CD4-positive, alpha-beta T cell treated with Interleukin-17A for 1 hour (primary cell): Measurements from ENCODE around the gene SFRP5.

Experiments used
- DNase-seq: peaks from one replicate; pipeline ENCODE4 v3.0.0-alpha.2; 2020

The SFRP5 gene

DNA sequence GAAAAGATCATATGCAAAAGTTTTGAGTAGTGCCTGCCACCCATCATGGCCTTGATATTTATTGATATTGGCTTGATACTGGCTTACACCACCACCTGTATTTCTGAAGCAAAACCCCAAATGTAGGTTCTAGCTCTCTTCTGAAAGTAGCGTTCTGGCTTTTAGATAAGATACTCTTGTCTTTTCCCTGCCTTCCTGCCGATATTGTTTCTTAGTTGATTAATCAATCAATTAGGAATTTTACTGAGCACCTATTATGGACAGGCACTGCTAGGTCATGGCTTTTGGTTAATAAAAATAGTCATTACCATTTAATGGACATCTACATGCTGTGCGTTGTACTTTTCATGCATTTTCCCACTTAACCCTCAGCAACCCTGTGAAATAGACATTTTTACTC is 7.9 kb downstream of the SFRP5 start:
- DNase-seq = no peak

DNA sequence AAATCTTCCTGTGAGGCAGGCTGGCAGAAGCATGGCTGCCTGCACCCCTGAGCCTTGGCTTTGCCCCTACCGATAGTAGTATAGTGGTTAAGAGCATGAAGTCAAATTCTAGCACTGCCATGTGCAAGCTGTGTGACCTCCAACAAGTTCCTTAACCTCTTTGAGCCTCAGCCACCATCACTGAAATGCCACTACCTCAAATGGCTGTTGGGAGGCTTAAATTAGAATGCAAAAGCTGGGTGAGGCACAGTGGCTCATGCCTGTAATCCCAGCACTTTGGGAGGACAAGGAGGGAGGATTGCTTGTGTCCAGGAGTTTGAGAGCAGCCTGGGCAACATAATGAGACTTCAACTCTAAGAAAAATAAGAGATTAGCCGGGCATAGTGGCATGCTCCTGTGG is 8.4 kb downstream of the SFRP5 start:
- no peak for DNase-seq

DNA sequence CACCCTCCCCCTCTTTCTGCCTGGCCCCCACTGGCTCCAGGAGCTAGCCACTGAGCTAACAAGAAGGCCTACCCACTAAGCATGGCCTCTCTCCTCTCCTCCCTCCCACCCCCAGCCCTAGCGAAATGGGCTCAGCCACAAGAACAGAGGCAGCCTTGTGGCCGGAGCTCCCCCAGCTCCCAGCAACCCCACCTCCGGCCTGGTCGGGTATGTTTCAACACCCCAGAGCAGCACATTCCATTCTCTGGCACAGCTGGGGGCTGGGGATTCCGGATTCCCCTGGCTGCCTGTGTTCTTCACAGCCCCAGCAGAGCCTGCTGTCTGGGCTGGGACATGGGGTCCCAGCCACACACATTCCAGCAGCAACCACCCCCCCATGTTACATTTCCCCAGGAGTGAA is 9.0 kb downstream of the SFRP5 start:
- no peak for DNase-seq

DNA sequence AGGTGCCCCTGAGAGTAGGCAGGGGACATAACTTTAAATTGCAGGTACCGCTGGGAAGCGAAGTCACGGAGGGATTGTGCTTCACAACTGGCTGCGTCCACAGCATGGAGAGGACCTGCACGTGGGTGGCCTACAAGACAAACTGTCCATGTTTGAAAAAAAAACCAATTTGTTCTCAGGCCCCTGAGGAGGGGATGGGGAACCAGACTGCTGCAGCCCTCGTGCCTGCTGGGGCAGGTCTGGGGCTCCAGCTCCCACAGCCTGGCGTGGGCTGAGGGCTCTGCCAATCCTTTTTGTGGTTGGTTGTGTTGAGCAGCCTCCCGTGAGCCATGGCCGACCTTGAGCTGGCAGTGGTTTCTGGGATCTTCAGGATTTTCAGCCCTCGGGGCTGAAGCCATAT is 9.7 kb downstream of the SFRP5 start:
- DNase-seq = no peak

DNA sequence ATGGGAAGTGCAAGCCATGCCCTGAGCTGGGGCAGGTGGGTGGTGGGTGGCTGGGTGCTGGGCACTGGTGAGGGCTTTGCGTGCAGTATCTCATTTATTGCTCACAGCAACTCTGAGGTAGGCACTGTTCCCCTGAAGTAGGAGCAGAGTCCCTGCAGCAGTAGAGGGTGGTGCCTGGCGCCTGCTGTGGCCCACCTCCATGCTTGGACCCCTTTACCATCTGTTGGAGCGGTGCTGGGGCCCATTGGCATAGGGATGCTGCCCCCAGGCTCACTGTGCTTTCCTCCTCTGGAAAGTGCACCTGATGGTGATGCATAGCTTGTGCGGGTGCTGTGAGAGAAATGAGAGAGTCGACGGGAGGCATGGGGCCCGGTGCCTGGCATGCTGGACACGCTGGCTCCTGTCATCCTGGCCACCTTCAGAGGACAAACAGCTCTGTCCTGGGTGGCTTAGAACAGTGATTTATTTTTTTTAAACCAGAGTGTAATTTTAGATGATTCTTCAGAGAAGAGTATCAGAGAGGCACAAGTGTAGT is 10.4 kb downstream of the SFRP5 start:
- DNase-seq = no peak

DNA sequence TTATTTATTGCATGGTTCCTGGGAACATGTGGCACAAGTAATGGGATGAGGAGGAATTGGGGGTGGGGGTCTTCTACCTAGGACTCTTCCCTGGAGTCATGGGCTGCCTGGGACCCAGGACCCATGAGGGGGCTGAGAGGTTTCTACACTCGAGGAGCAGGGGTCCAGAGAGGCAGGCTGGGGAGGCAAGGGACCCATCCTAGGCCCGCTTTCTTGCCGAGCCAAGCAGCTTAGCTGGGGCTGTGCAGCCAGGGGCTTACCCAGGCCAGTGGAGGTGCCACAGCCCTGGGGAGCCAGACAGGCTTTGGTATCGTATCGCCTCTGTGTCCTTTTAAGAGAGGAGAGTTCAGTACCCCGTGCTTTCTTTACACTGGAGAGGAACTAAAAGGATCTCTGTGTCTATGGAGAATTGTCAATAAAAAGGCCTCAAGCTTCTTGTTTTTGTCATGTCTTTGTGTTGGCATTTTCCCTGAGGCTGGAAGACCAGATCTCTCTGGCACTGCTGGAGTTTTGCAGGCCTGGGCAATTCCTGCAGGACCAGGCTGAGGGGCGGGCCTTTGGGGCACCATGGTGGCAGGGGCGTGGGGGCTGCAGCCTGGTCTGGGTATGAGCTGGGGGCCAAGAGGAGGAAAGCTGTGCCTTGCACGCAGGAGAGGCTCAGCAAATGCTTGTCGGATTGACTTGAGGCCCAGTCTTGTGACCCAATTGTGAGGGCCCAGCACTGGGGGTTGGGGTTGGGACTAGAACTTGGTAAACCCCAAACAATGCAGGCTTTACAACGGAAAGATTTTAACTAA is 11.1 kb downstream of the SFRP5 start:
- DNase-seq = no peak

DNA sequence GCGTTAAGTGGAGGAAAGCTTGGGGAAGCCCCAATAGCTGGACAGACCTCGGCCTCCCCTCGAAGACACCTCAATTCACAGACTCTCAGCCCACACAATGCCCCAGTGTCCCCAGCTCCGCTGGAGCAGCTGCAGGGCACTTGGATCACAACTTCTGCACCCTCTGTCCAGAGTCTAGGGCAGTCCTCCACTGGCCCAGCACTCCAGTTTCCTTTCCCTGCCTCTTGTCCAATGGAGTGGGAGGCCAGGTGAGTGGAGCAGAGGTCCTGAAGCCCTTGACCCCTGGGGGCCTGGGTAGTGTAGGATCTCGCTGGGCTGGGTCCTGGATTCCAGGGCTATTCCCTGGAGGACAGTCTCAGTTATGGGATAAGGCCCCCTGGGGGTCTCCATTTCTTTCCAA is 11.9 kb downstream of the SFRP5 start:
- DNase-seq = no peak

DNA sequence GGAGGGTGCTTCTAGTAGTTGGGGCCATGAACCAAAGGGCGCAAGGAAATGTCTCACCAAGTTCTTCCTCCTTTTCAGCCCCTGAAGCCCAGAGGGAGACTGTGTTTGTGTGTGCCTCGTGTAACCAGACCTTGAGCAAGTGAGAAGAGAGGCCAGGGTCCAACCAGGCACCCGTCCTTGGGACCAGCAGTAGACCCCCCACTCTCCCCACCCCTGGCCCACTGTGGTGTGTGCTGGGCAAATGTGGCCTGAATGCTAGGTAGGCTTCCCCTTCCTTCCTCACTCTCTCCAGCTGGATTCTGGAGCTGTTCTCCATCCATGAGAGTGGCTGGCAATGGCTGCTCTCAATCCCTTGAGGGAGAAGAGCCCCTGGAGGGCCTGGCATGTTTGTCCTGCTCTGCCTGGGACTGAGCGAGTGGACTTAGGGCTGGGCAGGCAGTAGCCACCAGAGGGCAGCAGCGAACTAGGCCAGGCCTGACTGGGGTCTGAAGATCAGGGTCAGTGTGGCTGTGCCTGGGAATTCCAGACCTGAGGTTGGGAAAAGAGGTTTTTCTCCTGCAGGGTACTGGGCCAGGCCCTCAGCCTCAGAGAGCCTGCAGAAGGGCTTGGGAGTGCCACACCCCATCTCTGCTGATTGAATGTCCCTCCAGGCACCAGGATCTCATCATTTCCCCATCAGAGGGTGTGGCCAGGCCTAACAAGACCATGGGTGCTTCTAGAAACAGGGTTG is 12.5 kb downstream of the SFRP5 start:
- peak; percentile 45 for DNase-seq

DNA sequence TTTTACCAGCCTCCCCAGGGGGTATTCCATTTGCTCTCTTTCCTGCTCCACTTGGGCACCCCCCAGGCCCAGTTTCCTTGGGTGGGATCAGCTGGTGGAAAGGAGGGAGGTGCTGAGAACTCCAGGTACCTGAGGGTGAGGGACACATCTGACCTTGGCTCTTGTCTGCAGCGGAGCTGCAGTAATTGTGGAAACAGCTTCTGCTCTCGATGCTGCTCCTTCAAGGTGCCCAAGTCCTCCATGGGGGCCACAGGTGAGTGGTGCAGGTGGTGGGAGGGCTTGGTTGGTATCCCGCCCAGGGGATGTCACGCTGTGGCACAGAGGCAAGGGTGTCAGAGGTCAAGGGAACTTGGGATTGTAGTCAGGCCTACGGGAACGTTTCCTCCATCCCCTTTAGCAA is 14.3 kb downstream of the SFRP5 start:
- DNase-seq = no peak

DNA sequence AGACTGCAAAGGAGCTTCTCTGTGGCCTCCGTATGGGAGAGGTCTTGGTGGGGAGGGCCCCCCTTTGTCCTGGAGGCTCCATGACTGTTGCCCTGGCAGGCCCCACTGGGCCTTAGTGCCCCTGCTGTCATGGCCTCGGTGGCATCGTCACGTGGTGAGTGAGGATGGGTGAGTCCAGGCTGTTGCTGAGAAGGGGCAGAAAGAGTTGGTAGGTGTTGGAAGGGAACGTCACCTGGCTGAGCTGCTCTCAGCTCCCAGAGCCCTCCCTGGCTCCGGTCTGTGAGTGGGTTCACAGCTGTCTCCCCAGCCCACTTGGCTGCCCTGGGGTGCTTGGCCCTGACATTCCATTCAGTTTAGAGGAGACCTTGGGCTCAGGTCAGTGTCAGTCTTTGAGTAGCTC is 16.1 kb downstream of the SFRP5 start:
- no peak for DNase-seq

DNA sequence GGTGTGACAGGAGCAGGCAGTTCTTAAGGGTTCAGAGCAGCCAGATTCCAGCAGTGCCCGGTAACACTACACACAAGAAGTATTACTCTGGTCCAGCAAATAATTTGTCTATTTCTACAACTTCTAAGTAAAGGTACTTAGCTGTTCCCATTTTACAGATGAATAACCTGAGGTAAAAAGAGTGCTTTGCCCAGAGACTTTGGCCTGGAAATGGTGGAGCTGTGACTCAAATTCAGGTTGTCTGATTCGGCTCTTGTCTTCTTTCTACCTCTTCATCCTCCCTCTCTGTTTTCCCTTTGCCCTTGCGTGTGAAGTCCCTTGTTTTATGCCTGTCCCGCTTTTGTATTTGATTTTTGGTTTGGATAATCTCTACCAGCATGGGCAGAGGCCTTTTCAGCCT is 17.1 kb downstream of the SFRP5 start:
- DNase-seq = no peak

DNA sequence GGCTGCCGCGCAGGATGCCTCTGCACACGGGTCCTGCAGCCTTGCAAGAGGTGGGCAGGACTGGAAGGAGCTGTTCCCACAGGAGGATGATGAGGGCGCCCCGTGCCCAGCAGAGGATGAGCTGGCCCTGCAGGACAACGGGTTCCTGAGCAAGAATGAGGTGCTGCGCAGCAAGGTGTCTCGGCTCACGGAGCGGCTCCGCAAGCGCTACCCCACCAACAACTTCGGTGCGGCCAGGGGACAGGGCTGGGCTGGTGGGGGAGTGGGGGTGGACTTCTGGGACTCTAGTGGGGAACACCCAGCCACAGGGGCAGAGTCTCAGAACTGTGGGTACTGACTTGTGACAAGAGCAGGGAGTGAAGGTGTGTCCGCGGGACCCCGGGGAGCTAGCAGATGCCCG is 18.8 kb downstream of the SFRP5 start:
- DNase-seq = no peak

DNA sequence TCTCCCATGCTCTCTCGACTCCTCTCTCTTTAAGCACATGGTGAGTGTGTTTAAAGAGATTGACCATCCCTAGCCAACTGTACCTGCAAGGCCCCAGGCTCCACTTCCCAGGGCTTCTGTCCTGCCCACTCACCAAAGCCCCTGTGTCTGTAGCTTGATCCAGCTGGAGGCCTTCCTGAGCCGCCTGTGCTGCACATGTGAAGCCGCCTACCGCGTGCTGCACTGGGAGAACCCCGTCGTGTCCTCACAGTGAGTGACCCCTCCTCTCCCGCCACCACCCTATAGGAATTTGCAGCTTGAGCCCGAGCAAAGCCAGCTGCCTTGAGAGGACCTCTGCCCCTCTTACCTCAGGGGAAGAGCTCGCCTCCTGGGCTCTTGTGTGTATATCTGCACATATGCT is 23.7 kb downstream of the SFRP5 start:
- DNase-seq = no peak

DNA sequence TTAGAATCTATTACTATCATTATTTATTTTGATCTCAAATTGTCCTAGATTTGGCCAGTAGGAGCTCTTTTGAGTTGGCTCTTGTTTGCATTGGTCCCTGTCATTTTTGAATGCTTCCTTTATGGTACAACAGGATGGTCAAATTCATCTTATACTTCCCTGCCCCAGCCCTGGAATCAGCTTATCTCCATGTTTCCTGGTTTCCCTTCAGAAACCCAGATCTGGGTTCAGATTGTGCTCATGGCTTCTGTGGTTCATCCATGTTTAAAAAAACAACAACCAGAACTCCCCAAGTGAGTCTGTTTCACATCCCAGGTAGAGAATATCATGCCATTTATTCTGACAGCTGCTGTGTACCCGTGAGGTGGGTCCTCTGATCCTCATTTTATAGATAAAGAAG is 24.2 kb downstream of the SFRP5 start:
- DNase-seq = no peak

DNA sequence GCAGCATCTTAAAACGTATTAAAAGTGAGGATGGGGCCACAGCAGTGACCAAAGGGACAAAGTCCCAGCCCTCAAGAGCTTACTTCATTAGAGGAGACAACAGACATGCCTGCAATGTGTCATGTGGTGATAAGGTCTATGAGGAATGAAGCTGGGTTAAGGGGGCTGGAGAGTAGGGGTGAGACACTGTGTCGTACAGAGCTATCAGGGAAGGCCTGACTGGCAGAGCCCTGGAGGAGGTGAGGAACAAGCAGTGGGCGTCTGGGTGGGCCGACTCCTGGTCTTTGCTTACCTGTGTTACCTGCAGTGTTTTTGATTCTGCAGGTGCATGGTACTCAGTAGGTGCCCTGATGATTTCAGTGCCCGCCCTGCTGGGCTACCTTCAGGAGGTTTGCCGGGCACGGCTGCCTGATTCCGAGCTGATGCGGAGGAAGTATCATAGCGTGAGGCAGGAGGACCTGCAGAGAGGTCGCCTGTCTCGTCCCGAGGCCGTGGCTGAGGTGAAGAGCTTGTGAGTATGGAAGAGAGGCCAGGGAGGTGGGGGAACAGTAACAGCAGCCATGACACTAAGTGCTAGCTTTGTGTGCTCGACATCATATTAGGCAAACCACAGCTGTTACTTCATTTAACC is 27.3 kb downstream of the SFRP5 start:
- DNase-seq = no peak

DNA sequence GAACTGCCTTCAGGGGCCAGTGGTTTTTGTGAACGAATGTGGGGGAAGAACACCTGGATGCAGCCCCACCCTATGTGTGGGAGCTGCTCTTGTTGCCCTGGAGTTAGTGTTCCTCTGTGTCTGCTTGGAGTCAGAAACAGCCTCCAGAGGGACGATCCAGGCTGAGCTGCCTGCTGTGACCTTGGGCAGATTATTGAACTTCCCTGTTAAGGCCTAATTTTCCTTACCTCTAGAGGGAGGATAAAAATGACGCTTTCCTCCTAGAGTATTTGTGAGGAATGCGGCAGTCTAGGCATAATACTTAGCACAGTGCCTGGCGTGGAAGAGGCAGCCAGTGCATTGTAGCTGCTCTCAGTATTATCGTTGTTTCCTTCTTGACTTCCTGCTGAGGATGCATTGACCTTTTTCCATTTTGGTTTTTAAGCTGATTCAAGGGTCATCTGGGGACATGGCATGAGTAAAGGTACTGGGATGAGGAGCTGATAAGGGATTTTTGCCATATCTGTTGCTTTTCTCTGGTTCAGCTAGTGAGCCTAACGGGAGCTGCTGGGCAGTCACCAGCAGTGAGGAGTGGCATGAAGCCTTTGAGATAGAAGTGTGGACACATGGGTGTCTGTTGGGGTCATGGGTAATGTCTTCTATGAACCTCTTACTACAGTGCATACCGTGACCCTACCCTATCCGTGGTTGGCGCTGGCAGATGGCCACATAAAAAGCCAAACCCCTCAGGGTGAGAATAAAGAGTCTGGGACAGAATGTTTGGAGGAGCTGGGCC is 28.4 kb downstream of the SFRP5 start:
- DNase-seq = no peak

DNA sequence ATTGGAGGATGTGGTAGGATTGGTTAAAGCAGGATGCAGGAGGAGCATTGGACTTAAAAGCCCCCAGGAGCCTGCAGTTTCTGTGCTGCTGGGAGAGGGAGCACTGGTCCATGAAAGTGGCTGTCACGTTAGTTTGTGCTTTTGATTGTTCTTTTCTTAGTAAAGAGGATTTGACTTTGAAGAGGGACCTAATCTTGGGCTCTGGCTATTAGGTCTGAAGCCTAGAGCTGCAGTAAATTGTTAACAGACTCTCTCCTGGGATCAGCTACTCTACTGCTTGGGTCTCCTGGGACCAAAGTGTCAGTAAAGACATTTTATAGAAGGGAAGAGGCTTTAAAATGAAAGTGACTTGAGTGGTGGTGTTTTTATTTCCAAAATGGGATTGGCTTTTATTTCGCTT is 31.2 kb downstream of the SFRP5 start:
- DNase-seq = no peak

DNA sequence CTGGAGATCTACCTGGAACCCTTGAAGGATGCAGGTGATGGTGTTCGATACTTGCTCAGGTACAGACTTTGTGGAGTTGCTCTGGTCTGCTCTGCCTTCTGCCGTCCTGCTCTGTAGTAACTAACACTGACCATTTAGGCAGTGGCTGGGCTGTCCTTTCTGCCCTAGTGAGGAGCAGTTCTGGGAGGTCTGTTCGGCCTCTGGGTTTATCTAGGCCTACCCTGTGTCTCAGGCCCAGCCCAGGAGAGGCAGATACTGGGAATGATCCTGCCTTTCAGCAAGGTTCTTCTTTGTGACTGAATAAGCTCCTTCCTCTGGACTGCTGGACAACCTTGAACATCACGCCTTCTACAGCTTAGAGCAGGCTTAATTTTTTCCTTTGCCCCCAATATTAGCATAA is 33.2 kb downstream of the SFRP5 start:
- no peak for DNase-seq

DNA sequence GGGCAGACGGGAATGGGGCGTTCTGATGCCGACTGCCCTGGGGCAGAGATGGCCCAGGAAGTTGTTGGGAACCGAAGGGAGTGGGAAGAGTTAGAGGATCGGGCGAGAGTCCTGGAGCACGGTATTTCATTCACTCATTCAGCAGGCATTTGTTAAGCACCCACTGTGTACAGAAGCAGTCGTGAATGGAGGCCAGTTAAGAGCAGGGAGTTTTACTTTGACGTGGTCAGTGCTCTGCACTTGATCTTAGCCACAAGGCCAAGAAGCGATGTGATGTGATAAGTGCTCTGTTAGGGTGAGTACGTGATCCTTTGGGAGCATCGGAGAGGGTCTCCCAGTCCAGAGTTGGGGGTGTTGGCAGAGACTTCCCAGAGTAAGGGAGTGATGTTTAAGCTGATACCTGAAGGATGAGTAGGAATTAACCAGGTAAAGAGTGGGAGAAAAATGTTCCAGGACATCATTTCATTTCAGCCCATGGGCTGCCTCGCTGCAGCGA is 34.0 kb downstream of the SFRP5 start:
- DNase-seq = no peak

DNA sequence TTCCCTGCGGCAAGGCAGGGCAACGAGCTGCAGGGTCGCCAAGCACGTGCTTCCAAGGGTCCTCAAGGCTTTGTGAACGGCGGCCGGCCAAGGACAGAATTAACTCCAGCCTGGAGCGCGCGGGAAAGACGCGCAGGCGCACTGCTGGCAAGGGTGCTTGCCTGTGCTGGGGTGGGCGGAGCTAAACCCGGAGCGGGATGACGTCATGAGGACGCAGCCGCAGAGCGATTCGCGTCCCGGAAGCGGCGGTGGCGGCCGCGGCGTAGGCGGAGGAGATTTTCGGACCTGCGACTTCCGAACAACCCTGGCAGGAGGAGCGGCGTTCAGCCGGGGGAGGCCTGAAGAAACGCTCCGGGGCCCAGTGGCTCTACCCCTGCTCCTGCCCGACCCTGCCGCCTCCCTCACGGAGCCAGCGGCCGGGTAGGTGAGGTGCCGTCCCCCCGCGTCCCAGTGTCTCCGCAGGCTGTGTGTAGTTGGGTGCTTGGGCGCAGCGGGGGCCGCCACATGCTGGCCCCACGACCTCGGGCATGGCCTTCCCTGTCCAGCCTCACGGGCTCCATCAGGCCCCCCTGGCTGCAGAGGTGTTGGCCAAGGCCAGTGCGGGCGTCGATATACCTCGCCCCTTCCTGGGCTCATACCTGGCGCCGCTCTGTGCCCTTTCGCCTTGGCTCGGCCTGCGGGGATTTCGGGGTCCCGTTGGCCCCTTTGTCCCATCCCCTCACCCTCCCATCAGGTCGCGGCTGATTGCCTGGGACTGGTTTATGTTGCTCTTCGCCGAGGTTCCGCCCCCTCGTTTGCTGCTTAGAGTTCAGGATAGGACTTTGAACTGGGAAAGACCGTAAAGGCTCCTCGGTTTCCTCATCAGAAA is 34.7 kb downstream of the SFRP5 start, which contains the start of gene ZFYVE27:
Gene ZFYVE27, plus strand, starts transcription at position 227 of the 868 bp plus-strand sequence. CDS start 1,350 bp downstream, outside the sequence.
- DNase-seq = peak; percentile 96

DNA sequence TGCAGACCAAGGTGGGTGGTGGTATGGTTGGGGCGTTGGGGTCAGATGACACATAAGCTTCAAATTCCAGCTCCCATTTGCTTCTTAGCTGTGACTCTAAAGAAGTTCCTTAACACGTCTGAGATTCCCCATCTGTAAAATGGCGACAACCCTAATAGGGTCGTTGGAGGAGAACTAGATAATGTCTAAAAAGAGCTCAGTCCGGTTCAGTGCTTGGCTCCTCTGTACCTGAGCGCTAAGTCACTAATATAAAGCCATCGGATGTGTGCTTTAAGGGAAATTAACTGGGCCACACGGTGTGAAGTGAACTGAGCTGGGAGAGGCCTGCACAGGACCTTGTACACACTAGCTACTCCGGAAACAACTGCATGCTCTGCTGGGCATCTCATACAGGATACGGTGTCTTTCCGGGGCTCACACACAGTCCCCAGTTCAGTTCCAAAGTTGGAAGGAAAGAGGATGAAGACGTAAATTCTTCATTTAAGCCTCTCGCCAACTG is 35.3 kb downstream of the SFRP5 start:
- DNase-seq = no peak

DNA sequence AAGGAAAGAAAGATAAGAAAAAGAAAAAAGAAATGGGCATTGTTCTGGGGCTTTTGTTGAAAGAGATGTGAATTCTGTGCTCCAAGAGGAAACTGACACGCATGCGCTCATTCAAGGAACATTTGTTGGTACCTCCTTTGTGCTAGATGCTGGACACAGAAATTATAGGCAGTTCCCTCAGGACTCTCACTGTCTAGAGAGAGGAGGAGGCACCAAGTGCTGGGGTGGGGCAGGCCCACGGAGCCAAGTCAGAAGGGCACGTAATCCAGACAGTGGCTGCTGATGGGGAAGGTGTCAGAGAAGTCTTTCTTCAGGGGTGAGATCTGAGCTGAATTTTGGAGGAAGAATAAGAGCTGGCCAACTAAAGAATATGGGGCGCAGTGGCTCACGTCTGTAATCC is 37.8 kb downstream of the SFRP5 start:
- no peak for DNase-seq
